Vagina (tissue), 2 donors: ENCODE measurements around the gene RBM4.

Experiments used
- CTCF ChIP-seq, 3 experiments: fragments of 450-650 bp in 2 of 3; fragments of 200-600 bp in 1 of 3; sonication (generic) in 1 of 3; IDR thresholded peaks; one replicate each; pipeline ENCODE4 v1.5.1; 2017 to 2019; ENCODE audit warnings: antibody characterized with exemption in 3 of 3, mild to moderate bottlenecking in 2 of 3, moderate library complexity in 2 of 3
- POLR2A ChIP-seq, 2 donors: fragments of 450-650 bp; IDR thresholded peaks; one replicate each; pipeline ENCODE4 v1.6.1; 2017; ENCODE audit warnings: antibody characterized with exemption in 2 of 2, mild to moderate bottlenecking in 2 of 2, moderate library complexity in 2 of 2
- POLR2AphosphoS5 ChIP-seq, 2 donors: sonication (generic); formaldehyde crosslinking; IDR thresholded peaks; one replicate each; pipeline ENCODE4 v1.9.0; 2017; ENCODE audit warnings: antibody characterized with exemption in 2 of 2, mild to moderate bottlenecking in 2 of 2, low read depth in 1 of 2; ENCODE audit not compliant: insufficient read depth in 1 of 2

- TF ChIP-seq CTCF (IDR thresholded peaks at IDR 0.05): no peak
- no peak for TF ChIP-seq POLR2A (IDR thresholded peaks at IDR 0.05)
- no peak for TF ChIP-seq POLR2AphosphoS5 (IDR thresholded peaks at IDR 0.05; ENCODE audit: insufficient read depth in 1 of 2, low read depth in 1 of 2)
Measured at GRCh38 chr11:66617155-66617834, 21.2 kb upstream of the RBM4 start.
